Kidney epithelial cell (primary cell): ENCODE results near the gene RBPJ. TPM values are rescaled to one million over a fixed set of nuclear protein-coding genes. Genes with fewer than 3 reads are reported as not detected.
"Not testable (repeated sequence)": the region's sequence is repeated elsewhere in the genome, so short reads cannot be mapped to it uniquely, and the experiment has no call there.

Experiments
- DNase-seq: peaks from one replicate; pipeline ENCODE4 v3.0.0-alpha.2; 2010; ENCODE audit warnings: low read depth
- H3K27me3 ChIP-seq: 2 replicates; pipeline ENCODE4 v1.6.0; 2011; ENCODE audit warnings: low read length; ENCODE audit not compliant: control insufficient read depth, insufficient read depth
- H3K36me3 ChIP-seq: 2 replicates; pipeline ENCODE4 v1.5.1; 2011; ENCODE audit warnings: low read length; ENCODE audit not compliant: control insufficient read depth, insufficient read depth
- H3K4me3 ChIP-seq: 2 replicates; pipeline ENCODE4 v1.5.1; 2011; ENCODE audit warnings: low read depth, mild to moderate bottlenecking, control low read depth, low read length
- total RNA-seq: library from RNA; depleted of rRNA; stranded (reverse); fragments of >200 nt; gene quantifications from 2 replicates; pipeline ENCODE4 v1.2.3, GENCODE V29; 2015
- TF ChIP-seq, protein P1 (sequence below): IDR thresholded peaks from 2 replicates; pipeline ENCODE4 v1.5.1; 2011; ENCODE audit warnings: mild to moderate bottlenecking, moderate library complexity, low read length, control low read depth, inconsistent platforms; ENCODE audit not compliant: insufficient read depth, poor library complexity, severe bottlenecking

RBPJ gene
- total RNA-seq, 1 donor from 2014 or later: 82.2 TPM

- TF ChIP-seq, protein P1, sequence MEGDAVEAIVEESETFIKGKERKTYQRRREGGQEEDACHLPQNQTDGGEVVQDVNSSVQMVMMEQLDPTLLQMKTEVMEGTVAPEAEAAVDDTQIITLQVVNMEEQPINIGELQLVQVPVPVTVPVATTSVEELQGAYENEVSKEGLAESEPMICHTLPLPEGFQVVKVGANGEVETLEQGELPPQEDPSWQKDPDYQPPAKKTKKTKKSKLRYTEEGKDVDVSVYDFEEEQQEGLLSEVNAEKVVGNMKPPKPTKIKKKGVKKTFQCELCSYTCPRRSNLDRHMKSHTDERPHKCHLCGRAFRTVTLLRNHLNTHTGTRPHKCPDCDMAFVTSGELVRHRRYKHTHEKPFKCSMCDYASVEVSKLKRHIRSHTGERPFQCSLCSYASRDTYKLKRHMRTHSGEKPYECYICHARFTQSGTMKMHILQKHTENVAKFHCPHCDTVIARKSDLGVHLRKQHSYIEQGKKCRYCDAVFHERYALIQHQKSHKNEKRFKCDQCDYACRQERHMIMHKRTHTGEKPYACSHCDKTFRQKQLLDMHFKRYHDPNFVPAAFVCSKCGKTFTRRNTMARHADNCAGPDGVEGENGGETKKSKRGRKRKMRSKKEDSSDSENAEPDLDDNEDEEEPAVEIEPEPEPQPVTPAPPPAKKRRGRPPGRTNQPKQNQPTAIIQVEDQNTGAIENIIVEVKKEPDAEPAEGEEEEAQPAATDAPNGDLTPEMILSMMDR: no peak
- Histone ChIP-seq H3K4me3 (no peak overlapping the region), H3K27me3 (no peaks in the 10 kb centered on the region), H3K36me3 (no peaks in the 10 kb centered on the region)
- no peak for DNase-seq
Observed at GRCh38 chr4:26386386-26386785, 65.6 kb downstream of the RBPJ start.

DNA sequence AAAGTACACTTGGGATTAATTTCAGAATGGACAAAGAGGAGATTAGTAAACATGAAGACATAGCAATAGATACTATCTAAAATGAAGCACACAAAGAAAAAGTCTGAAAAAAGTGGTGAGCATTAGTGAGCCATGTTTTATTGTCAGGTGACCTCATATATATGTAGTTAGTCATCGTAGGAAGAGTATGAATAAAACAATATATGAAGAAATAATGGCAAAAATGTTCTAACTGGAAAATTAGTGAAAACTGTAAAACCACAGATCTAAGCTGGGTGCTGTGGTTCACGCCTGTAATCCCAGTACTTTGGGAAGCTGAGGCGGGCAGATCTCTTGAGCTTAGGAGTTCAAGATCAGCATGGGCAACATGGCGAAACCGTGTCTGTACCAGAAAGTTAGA is 67.9 kb downstream of the RBPJ start:
- Histone ChIP-seq H3K27me3 (no peaks in the 10 kb centered on the region), H3K36me3 (no peaks in the 10 kb centered on the region), H3K4me3 (no peak overlapping the region)
- DNase-seq: no peak
- TF ChIP-seq, protein P1: no peak

GRCh38 chr4:26397086-26397485 is 76.3 kb downstream of the RBPJ start:
- Histone ChIP-seq H3K36me3 (no peaks in the 10 kb centered on the region), H3K27me3 (no peaks in the 10 kb centered on the region), H3K4me3 (no peak overlapping the region)
- no peak for DNase-seq
- TF ChIP-seq, protein P1: no peak

DNA sequence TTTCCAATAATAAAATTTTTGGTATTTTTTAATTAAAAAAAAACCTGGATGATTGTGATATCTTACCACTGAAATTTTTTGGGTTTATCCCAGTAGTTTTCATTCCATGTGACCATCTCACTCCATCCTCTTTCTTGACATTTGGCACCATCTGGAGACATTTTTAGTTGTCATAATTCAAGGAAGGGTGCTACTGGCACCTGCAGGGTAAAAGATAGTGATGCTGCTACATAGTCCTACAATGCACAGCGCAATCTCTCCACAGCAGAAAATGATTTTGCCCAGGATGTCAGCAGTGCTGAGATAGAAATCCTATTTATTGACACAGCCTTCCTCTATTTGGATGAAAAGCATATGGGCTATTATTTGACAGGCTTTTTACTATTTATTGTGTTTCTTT is 79.3 kb downstream of the RBPJ start:
- TF ChIP-seq, protein P1: no peak
- H3K36me3 ChIP-seq: no peaks in the 10 kb centered on the region
- no peaks in the 10 kb centered on the region for H3K27me3 ChIP-seq
- H3K4me3 ChIP-seq: no peak overlapping the region
- no peak for DNase-seq

DNA sequence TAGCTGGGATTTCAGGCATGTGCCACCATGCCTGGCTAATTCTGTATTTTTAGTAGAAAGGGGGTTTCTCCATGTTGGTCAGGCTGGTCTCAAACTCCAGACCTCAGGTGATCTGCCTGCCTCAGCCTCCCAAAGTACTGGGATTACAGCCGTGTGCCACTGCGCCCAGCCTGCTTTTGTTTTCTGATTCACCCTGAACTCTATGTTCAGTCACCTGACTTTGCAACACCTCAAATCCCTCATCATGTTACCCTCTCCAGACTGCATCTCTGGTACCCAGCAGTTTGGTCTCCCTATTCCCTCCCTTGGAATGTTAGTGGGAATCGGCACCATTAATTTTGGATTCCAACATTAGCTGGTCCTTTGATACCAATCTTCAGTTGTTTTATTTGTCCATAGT is 81.2 kb downstream of the RBPJ start:
- H3K4me3 ChIP-seq, H3K36me3 ChIP-seq, DNase-seq, H3K27me3 ChIP-seq: not testable (repeated sequence)

DNA sequence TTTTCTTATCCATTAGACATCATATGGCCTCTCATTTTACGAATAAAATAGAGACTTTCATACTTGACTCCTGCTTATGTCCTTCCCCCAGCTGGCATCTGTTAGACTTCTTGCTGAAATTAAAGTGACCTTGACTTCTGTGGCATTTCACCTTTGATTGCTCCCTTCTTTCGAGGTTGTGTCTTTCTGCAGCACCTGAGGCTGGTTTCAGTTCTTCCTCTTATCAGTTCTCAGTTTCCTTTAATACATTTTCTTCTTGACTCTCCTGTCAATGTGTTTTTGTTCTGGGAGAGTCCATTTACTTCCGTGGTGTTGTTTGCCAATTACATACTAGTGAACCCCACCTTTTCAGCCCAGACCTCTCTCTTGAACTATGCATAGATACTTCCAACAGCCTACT is 81.6 kb downstream of the RBPJ start:
- H3K27me3 ChIP-seq: no peaks in the 10 kb centered on the region
- H3K36me3 ChIP-seq: peaks cover 1% of the 10 kb centered on the region
- TF ChIP-seq, protein P1: no peak

DNA sequence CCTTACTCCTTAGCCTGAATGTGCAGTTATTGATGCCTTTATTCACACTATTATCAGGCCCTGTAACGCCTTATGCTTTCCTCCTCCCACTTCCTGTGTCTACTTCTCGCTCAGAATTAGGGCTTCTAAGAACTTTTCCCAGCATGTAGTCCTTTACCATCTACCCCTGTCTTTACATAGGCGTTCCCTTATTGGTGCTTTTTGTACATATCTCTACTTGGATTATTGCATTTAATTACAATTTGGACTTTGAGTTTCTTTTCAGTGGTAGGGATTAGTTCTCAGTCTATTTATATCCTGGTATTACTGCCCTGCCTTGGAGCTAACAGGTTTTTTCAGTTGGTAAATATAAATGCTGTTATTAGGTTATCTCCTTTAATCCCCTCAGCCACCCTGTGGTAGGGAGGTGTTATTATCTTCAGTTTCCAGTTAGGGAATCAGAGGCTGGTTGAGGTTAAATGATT is 84.0 kb downstream of the RBPJ start:
- DNase-seq: no peak
- peaks cover 1% of the 10 kb centered on the region for H3K36me3 ChIP-seq
- TF ChIP-seq, protein P1: no peak
- no peaks in the 10 kb centered on the region for H3K27me3 ChIP-seq
- H3K4me3 ChIP-seq: no peak overlapping the region

More for the DNA sequence above, 81.6 kb downstream of the RBPJ start:
- DNase-seq: no peak
- H3K4me3 ChIP-seq: no peak overlapping the region
